Gastrocnemius medialis (tissue), 4 donors: ENCODE results near the gene USP5. TPM values are rescaled to one million over a fixed set of nuclear protein-coding genes. Genes with fewer than 3 reads are reported as not detected.
"Not testable (repeated sequence)": the region's sequence is repeated elsewhere in the genome, so short reads cannot be mapped to it uniquely, and the experiment has no call there.

ENCODE experiments used
- ATAC-seq, 2 donors: fragments of 150-250 bp; one replicate each; pipeline ENCODE4 v1.9.1; 2016
- DNase-seq, 2 donors: peaks; one replicate each; pipeline ENCODE4 v3.0.0-alpha.2; 2019
- H3K27ac ChIP-seq, 4 donors: fragments of 200-600 bp; sonication (generic); 1 replicate in 1 of 4; 2 replicates in 3 of 4; pipeline ENCODE4 v1.5.1; 2016 to 2018; ENCODE audit warnings: mild to moderate bottlenecking in 2 of 4, moderate library complexity in 1 of 4
- H3K27me3 ChIP-seq, 3 donors: fragments of 200-600 bp; sonication (generic) in 2 of 3; 1 replicate in 1 of 3; 2 replicates in 2 of 3; pipeline versions ENCODE4 v1.5.1 to v1.6.0; 2016 to 2019; ENCODE audit warnings: mild to moderate bottlenecking in 1 of 3, moderate library complexity in 1 of 3
- H3K36me3 ChIP-seq, 2 donors: fragments of 200-600 bp; sonication (generic) in 1 of 2; one replicate each; pipeline ENCODE4 v1.5.1; 2017 to 2018
- H3K4me1 ChIP-seq, 2 donors: fragments of 200-600 bp; sonication (generic) in 1 of 2; one replicate each; pipeline ENCODE4 v1.5.1; 2016 to 2017; ENCODE audit warnings: mild to moderate bottlenecking in 2 of 2
- H3K4me3 ChIP-seq, 4 donors: fragments of 200-600 bp; sonication (generic) in 3 of 4; 1 replicate in 1 of 4; 2 replicates in 3 of 4; pipeline ENCODE4 v1.5.1; 2016 to 2019; ENCODE audit warnings: mild to moderate bottlenecking in 2 of 4
- H3K9me3 ChIP-seq, 3 donors: fragments of 200-600 bp; sonication (generic) in 2 of 3; 1 replicate in 1 of 3; 2 replicates in 2 of 3; pipeline ENCODE4 v1.5.1; 2016 to 2019
- POLR2A ChIP-seq, 2 donors: fragments of 450-650 bp; IDR thresholded peaks; one replicate each; pipeline ENCODE4 v1.6.1; 2017; ENCODE audit warnings: antibody characterized with exemption in 2 of 2, mild to moderate bottlenecking in 2 of 2, moderate library complexity in 2 of 2
- in situ Hi-C, 4 donors: fragments of 200-750 bp; cut with MboI; loops; one replicate each; pipeline versions ENCODE4 v1.15.0 to v1.8.0; 2017; ENCODE audit warnings: low sequenced_read_pairs in 4 of 4
- intact Hi-C: fragments of 100-400 bp; cut with DNase I; formaldehyde crosslinking; loops from one replicate; pipeline ENCODE4 v1.15.1; 2023; ENCODE audit warnings: low total_unique reads
- total RNA-seq, 4 donors: library from RNA; depleted of rRNA; stranded (reverse); fragments of >200 nt; gene quantifications; one replicate each; pipeline versions ENCODE4 v1.1.0 to v1.2.3, GENCODE V29; 2016
- TF ChIP-seq, protein P1 (sequence below), 5 experiments: fragments of 450-650 bp in 3 of 5; fragments of 200-600 bp in 2 of 5; sonication (generic) in 2 of 5; IDR thresholded peaks in 4 of 5; conservative IDR thresholded peaks in 1 of 5; 1 replicate in 4 of 5; 2 replicates in 1 of 5; pipeline ENCODE4 v1.5.1; 2016 to 2019; ENCODE audit warnings: antibody characterized with exemption in 5 of 5, mild to moderate bottlenecking in 3 of 5, moderate library complexity in 3 of 5

The USP5 gene
- total RNA-seq, 4 donors from 2014 or later: 66.4 to 120 (median 74.1) TPM

DNA sequence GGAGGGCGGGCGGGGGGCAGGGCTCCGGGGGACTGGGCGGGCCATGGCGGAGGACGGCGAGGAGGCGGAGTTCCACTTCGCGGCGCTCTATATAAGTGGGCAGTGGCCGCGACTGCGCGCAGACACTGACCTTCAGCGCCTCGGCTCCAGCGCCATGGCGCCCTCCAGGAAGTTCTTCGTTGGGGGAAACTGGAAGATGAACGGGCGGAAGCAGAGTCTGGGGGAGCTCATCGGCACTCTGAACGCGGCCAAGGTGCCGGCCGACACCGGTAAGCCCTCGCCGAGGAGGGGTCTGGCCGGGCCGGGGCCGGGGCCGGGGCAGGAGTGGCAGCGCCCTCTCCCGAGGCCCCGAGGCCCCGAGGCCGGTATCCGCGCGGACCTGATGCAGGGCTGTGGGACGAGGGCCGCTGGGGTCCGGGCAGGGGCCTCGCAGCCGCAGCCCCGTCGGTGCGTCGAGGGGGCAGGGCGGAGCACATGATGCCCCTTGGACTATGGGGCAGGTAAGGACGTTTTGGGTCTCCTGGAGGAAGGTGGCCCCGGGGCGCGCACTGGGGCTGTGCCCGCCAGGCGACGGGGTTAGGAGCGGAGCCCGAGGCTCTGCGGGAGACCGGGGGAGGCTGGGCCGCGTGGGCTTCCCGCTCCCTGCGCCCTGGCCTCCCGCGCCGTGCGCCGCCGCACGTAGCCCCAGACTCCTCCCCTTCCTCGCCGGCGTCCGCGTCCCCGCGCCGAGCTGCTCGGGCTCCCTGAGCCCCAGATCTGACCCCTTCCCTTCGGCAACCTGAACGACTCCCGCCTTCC, 15.7 kb downstream of the USP5 start, which contains the start of gene TPI1:
TSS of gene TPI1 (plus strand) at position 119 of the 798 bp plus-strand sequence. CDS start at position 155, 36 bp downstream.
- H3K9me3 ChIP-seq: no peaks in the 10 kb centered on the region
- H3K27ac ChIP-seq: peak within 1 kb of the TSS; percentile 93 to 100 (median 99)
- ATAC-seq: peak; percentile 83 to 84
- peaks cover 35 to 38% of the 10 kb centered on the region in 2 donors for H3K4me1 ChIP-seq
- intact Hi-C loops (loop anchor here (1.0 to 5.0 kb wide), 4 partner anchors 15 to 151 kb away; partner anchors contain the start of genes C12orf57, LPCAT3, RNU7-1 and USP5), in situ Hi-C loops (no loop called here)
- H3K27me3 ChIP-seq: no peaks in the 10 kb centered on the region
- H3K4me3 ChIP-seq: peak within 1 kb of the TSS; percentile 74 to 99 (median 91)
- peak; percentile 79 to 83 for DNase-seq
- TF ChIP-seq, protein P1, sequence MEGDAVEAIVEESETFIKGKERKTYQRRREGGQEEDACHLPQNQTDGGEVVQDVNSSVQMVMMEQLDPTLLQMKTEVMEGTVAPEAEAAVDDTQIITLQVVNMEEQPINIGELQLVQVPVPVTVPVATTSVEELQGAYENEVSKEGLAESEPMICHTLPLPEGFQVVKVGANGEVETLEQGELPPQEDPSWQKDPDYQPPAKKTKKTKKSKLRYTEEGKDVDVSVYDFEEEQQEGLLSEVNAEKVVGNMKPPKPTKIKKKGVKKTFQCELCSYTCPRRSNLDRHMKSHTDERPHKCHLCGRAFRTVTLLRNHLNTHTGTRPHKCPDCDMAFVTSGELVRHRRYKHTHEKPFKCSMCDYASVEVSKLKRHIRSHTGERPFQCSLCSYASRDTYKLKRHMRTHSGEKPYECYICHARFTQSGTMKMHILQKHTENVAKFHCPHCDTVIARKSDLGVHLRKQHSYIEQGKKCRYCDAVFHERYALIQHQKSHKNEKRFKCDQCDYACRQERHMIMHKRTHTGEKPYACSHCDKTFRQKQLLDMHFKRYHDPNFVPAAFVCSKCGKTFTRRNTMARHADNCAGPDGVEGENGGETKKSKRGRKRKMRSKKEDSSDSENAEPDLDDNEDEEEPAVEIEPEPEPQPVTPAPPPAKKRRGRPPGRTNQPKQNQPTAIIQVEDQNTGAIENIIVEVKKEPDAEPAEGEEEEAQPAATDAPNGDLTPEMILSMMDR (IDR thresholded peaks at IDR 0.05 in 4 of 5, conservative IDR thresholded peaks at IDR 0.05 in 1 of 5): no peak
- peak; percentile 95 to 98 for TF ChIP-seq POLR2A (IDR thresholded peaks at IDR 0.05)
- peaks cover 0 to 59% of the 10 kb centered on the region in 2 donors for H3K36me3 ChIP-seq

DNA sequence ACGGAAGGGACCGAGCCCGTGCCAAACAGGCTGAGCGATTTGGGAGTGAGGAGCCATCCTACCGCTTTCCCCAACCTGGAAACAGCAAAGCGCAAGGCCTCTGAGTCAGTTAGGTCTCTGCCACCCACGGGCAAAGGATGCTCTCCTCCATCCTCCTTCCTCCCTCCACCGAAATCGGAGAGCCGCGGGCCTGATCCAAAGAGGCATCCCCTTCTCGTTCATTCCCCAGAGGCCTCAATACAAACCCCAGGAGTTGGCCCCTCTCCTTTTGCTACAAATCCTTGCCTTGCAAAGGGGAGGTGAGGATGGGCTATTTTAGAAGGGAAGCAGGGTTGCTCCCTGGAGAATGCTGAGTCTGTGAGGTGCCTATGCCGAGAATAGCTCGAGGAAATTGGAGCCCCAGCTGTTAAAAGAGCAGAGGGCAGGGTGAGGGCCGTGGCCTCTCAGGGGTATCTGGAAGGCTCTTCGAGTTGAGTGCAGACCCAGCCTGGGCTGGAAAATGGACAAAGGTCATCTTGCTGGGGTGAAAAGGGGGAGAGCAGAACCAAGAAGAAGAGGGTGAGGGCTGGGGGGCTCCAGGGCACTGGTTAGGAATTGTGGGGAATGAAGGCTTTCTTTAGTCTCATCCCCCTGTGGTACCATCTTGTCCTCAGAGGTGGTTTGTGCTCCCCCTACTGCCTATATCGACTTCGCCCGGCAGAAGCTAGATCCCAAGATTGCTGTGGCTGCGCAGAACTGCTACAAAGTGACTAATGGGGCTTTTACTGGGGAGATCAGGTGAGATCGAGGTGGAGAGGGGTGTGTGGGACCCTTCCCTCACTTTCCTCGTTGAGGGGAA, 16.5 kb downstream of the USP5 start:
- in situ Hi-C loops (no loop called here), intact Hi-C loops (loop anchor here (1.0 to 5.0 kb wide), 3 partner anchors 23 to 150 kb away; partner anchors contain the start of genes C12orf57, LPCAT3 and RNU7-1)
- DNase-seq (peak in 1 of 2 donors; percentile 52), ATAC-seq (peak; percentile 1 to 11)
- TF ChIP-seq, protein P1 (IDR thresholded peaks at IDR 0.05 in 4 of 5, conservative IDR thresholded peaks at IDR 0.05 in 1 of 5): no peak
- TF ChIP-seq POLR2A (IDR thresholded peaks at IDR 0.05): no peak
- H3K4me1 ChIP-seq: peaks cover 35 to 38% of the 10 kb centered on the region in 2 donors
- H3K9me3 ChIP-seq: no peaks in the 10 kb centered on the region
- H3K27ac ChIP-seq: peak overlapping the region; percentile 93 to 100 (median 99)
- H3K27me3 ChIP-seq: no peaks in the 10 kb centered on the region
- H3K4me3 ChIP-seq: peak overlapping the region; percentile 74 to 99 (median 91)
- H3K36me3 ChIP-seq: peaks cover 0 to 51% of the 10 kb centered on the region in 2 donors

DNA sequence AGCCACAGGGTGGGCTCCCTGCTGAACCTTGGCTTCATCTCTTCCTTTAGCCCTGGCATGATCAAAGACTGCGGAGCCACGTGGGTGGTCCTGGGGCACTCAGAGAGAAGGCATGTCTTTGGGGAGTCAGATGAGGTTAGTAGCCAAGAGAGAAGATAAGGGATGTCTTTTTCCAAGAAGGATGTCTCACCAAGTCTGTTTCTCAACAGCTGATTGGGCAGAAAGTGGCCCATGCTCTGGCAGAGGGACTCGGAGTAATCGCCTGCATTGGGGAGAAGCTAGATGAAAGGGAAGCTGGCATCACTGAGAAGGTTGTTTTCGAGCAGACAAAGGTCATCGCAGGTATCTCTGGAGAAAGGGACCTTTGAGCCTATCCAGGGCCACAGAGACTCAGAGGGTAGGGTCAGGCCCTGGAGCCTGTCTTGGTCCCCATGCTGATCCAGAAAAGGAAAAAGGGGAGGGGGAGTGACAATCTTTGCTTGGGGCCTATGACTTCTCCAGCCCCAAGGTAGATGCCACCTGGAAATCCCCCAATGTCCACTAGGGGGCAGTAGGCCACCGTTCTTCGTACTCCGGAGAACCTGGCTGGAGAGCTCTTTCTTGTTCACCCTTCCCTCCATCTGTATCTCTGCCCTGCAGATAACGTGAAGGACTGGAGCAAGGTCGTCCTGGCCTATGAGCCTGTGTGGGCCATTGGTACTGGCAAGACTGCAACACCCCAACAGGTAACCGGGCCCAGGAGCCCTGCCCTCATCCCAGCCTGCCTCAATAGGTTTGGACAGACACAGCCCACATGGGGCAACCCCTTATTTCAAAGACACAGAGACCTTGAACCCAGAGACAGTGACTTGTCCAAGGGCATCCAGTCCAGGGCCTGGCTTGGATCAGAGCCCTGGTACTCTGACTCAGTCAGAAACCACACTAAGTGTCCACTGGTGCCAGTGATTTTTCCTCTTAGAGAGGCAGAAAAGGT, 17.4 kb downstream of the USP5 start:
- TF ChIP-seq POLR2A (IDR thresholded peaks at IDR 0.05): no peak
- TF ChIP-seq, protein P1 (IDR thresholded peaks at IDR 0.05 in 4 of 5, conservative IDR thresholded peaks at IDR 0.05 in 1 of 5): peak; percentile 81 to 92 (median 90)
- Histone ChIP-seq H3K4me3 (peak overlapping the region; percentile 74 to 99 (median 91)), H3K4me1 (peaks cover 38 to 39% of the 10 kb centered on the region in 2 donors), H3K9me3 (no peaks in the 10 kb centered on the region), H3K27me3 (no peaks in the 10 kb centered on the region), H3K27ac (peak overlapping the region; percentile 93 to 100 (median 99)), H3K36me3 (peaks cover 0 to 42% of the 10 kb centered on the region in 2 donors)
- DNase-seq (peak; percentile 58 to 82), ATAC-seq (peak; percentile 23 to 40)
- in situ Hi-C loops (no loop called here), intact Hi-C loops (loop anchor here (1.0 to 5.0 kb wide), 4 partner anchors 22 to 149 kb away; partner anchors contain the start of genes C12orf57, LPCAT3 and RNU7-1)

DNA sequence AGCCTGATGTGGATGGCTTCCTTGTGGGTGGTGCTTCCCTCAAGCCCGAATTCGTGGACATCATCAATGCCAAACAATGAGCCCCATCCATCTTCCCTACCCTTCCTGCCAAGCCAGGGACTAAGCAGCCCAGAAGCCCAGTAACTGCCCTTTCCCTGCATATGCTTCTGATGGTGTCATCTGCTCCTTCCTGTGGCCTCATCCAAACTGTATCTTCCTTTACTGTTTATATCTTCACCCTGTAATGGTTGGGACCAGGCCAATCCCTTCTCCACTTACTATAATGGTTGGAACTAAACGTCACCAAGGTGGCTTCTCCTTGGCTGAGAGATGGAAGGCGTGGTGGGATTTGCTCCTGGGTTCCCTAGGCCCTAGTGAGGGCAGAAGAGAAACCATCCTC, 18.4 kb downstream of the USP5 start:
- H3K27me3 ChIP-seq, DNase-seq, ATAC-seq, H3K4me3 ChIP-seq, in situ Hi-C loops, H3K9me3 ChIP-seq: not testable (repeated sequence)
- intact Hi-C loops: loop anchor here (5.0 kb wide), 1 partner anchor 92 kb away; no protein-coding TSS in a partner anchor
- Histone ChIP-seq H3K27ac (peak overlapping the region in 2 of 4 donors; percentile 93 to 100), H3K4me1 (peaks cover 38 to 39% of the 10 kb centered on the region in 2 donors), H3K36me3 (peaks cover 0 to 32% of the 10 kb centered on the region in 2 donors)
